ENCODE results near the gene PCDH9. TPM values are rescaled to one million over a fixed set of nuclear protein-coding genes. Genes with fewer than 3 reads are reported as not detected.

Gene PCDH9
- polyA plus RNA-seq, 1 of the 3 experiments (the other 2 are of a cell fraction) = 1.3 TPM

- H3K4me3 ChIP-seq (ENCODE audit: low read depth in 2 of 2, low read length in 1 of 2) = no peak overlapping the region
- H3K9me2 ChIP-seq = no peaks in the 10 kb centered on the region
- no peaks in the 10 kb centered on the region for H3K36me3 ChIP-seq (replicated peaks in 1 of 2; ENCODE audit: control insufficient read depth in 1 of 2, insufficient read depth in 2 of 2, low read length in 1 of 2)
- H3F3A ChIP-seq (replicated peaks; ENCODE audit: insufficient read depth) = peaks cover 10% of the 10 kb centered on the region
- H3K27ac ChIP-seq (ENCODE audit: low read depth in 2 of 2, low read length in 1 of 2) = no peak overlapping the region
- no peaks in the 10 kb centered on the region for H3K79me2 ChIP-seq (ENCODE audit: insufficient read depth)
- no peaks in the 10 kb centered on the region for H3K9me3 ChIP-seq
- POLR2A ChIA-PET = no interaction called here
- no peak for DNase-seq
- H3K9ac ChIP-seq = no peak overlapping the region
- no peaks in the 10 kb centered on the region for H4K20me1 ChIP-seq (ENCODE audit: insufficient read depth)
- no peak overlapping the region for H3K4me2 ChIP-seq
- no peaks in the 10 kb centered on the region for H3K27me3 ChIP-seq (ENCODE audit: insufficient read depth)
- no peak overlapping the region for H2AFZ ChIP-seq (ENCODE audit: low read depth)
- peaks cover 5 to 11% of the 10 kb centered on the region in 2 experiments; a peak in 3 of 4 replicates for H3K4me1 ChIP-seq (ENCODE audit: control insufficient read depth in 1 of 2, insufficient read depth in 2 of 2, low read depth in 1 of 2, low read length in 1 of 2)
- TF ChIP-seq GABPA (IDR thresholded peaks at IDR 0.05; ENCODE audit: low read depth) (no peak), RFX5 (IDR thresholded peaks at IDR 0.05; ENCODE audit: low read length) (no peak), RAD21 (IDR thresholded peaks at IDR 0.05; ENCODE audit: low read length) (no peak)
- CTCF ChIA-PET = no interaction called here
- WGBS (ENCODE audit: low lambda C conversion rate) = 57% methylated on average over 1 of the region's 1 CpG
Observed at GRCh38 chr13:67145950-67146349, 84.2 kb downstream of the PCDH9 start.

GRCh38 chr13:67143544-67144115 lies 86.5 kb downstream of the PCDH9 start:
- Histone ChIP-seq H2AFZ (ENCODE audit: low read depth) (no peak overlapping the region), H3K9me3 (no peaks in the 10 kb centered on the region), H3K36me3 (replicated peaks in 1 of 2; ENCODE audit: control insufficient read depth in 1 of 2, insufficient read depth in 2 of 2, low read length in 1 of 2) (no peaks in the 10 kb centered on the region), H3F3A (replicated peaks; ENCODE audit: insufficient read depth) (peaks cover 10% of the 10 kb centered on the region), H3K4me2 (no peak overlapping the region), H3K4me3 (ENCODE audit: low read depth in 2 of 2, low read length in 1 of 2) (no peak overlapping the region), H3K9me2 (no peaks in the 10 kb centered on the region), H3K27me3 (ENCODE audit: insufficient read depth) (no peaks in the 10 kb centered on the region), H3K79me2 (ENCODE audit: insufficient read depth) (no peaks in the 10 kb centered on the region), H4K20me1 (ENCODE audit: insufficient read depth) (no peaks in the 10 kb centered on the region), H3K27ac (ENCODE audit: low read depth in 2 of 2, low read length in 1 of 2) (no peak overlapping the region), H3K4me1 (ENCODE audit: control insufficient read depth in 1 of 2, insufficient read depth in 2 of 2, low read depth in 1 of 2, low read length in 1 of 2) (peaks cover 5 to 11% of the 10 kb centered on the region in 2 experiments; a peak in 3 of 4 replicates), H3K9ac (no peak overlapping the region)
- ChIA-PET CTCF (interaction anchor here (1.2 to 1.5 kb wide), 2 partner anchors 9 to 454 kb away, joined by 3 to 5 read pairs; no protein-coding TSS in a partner anchor), POLR2A (no interaction called here)
- no peak for TF ChIP-seq MEF2A (IDR thresholded peaks at IDR 0.05; ENCODE audit: borderline replicate concordance, low read depth)
- no peak for TF ChIP-seq NRF1 (IDR thresholded peaks at IDR 0.05; ENCODE audit: low read depth, low read length)
- TF ChIP-seq PBX3 (IDR thresholded peaks at IDR 0.05) = no peak
- TF ChIP-seq RXRA (IDR thresholded peaks at IDR 0.05; ENCODE audit: borderline replicate concordance, low read depth) = no peak
- TF ChIP-seq SMC3 (IDR thresholded peaks at IDR 0.05; ENCODE audit: low read depth, low read length) = no peak
- TF ChIP-seq MAX (IDR thresholded peaks at IDR 0.05; ENCODE audit: low read depth) = no peak
- TF ChIP-seq EZH2phosphoT487 (IDR thresholded peaks at IDR 0.05; ENCODE audit: borderline replicate concordance, low read depth) = no peak
- TF ChIP-seq TAF1 (IDR thresholded peaks at IDR 0.05; ENCODE audit: borderline replicate concordance, low read depth, low read length) = no peak
- TF ChIP-seq SIN3A (IDR thresholded peaks at IDR 0.05; ENCODE audit: borderline replicate concordance, low read depth, low read length) = no peak
- no peak for TF ChIP-seq CHD2 (IDR thresholded peaks at IDR 0.05; ENCODE audit: low read length, partially characterized antibody)
- TF ChIP-seq USF1 (IDR thresholded peaks at IDR 0.05; ENCODE audit: borderline replicate concordance, low read depth) = no peak
- TF ChIP-seq JUND (IDR thresholded peaks at IDR 0.05) = no peak
- no peak for TF ChIP-seq GABPA (IDR thresholded peaks at IDR 0.05; ENCODE audit: low read depth)
- no peak for TF ChIP-seq GATA2 (CRISPR knock-in tag; IDR thresholded peaks at IDR 0.05)
- no peak for TF ChIP-seq FOXM1 (IDR thresholded peaks at IDR 0.05; ENCODE audit: low read depth)
- TF ChIP-seq FOXJ3 (CRISPR knock-in tag; IDR thresholded peaks at IDR 0.05) = no peak
- no peak for TF ChIP-seq RAD21 (IDR thresholded peaks at IDR 0.05; ENCODE audit: low read length)
- no peak for TF ChIP-seq CTCF (IDR thresholded peaks at IDR 0.05)
- WGBS (ENCODE audit: low lambda C conversion rate) = 60% methylated on average over 4 of the region's 4 CpGs
- DNase-seq = no peak

Data from SK-N-SH (cell line).